Measurements from ENCODE around the gene HS6ST1. TPM values are rescaled to one million over a fixed set of nuclear protein-coding genes. Genes with fewer than 3 reads are reported as not detected.

Gene HS6ST1
- total and polyA plus RNA-seq, 4 donors: 17.9 to 31.9 (median 25.4) TPM

DNA sequence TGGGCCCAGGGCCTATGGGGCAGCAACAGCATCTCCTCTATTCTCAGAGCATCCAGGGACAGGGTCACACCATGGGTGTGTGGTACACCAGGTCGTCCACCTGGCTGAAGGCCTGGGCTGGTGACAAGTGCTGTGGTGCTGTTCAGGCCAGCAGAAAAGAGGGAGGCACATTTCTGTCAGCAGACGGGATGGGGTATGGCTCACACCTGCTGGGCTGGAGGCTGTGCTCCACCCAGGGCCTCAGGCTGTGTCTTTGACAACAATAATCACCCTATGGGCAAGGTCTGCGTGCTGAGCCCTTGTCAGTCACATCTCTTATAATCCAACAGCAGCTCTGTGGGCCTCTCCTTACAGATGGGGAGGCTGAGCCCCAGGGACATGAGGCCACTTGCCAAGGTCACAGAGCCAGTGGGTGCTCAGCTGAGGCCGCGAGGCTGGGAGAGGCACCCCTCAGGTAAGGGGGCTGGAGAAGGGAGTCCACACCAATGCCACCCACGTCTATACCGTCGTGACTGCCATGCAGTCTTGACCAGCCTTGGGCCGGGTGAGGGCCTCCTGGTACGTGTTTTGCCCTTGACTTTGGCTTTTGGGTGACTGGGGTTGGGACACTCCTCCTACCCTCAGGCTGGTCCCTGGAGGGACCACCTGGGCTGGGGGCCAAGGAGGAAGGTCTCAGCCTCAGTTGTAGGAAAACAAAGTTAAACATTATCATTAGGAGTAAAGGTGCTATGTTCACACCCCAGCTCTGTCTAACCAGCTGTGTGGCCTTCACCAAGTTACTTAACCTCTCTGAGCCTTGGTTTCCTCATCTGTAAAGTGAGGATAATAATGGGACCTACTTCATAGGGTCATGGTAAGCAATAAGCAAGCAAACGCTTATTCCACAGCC, 5.6 kb upstream of the HS6ST1 start:
- no peak for TF ChIP-seq HNF4A (conservative IDR thresholded peaks at IDR 0.05)
- no peak for TF ChIP-seq NR2F2 (IDR thresholded peaks at IDR 0.05)
- no peak for TF ChIP-seq TAF1 (conservative IDR thresholded peaks at IDR 0.05)
- no peak for TF ChIP-seq EGR1 (IDR thresholded peaks at IDR 0.05; ENCODE audit: low read depth in 2 of 2)
- TF ChIP-seq YY1 (IDR thresholded peaks at IDR 0.05): no peak
- TF ChIP-seq CTCF (IDR thresholded peaks at IDR 0.05; ENCODE audit: low read depth, low read length, missing input control): no peak
- TF ChIP-seq FOXA1 (IDR thresholded peaks at IDR 0.05): no peak
- TF ChIP-seq HNF4G (IDR thresholded peaks at IDR 0.05): no peak
- TF ChIP-seq REST (IDR thresholded peaks at IDR 0.05): no peak
- TF ChIP-seq RAD21 (IDR thresholded peaks at IDR 0.05): no peak
- no peaks in the 10 kb centered on the region for H3K9me3 ChIP-seq (ENCODE audit: control insufficient read depth in 4 of 4, low read length in 3 of 4)
- no peak overlapping the region for H3K4me3 ChIP-seq (ENCODE audit: low read depth in 1 of 3, low read length in 3 of 3)
- DNase-seq (ENCODE audit: low spot score): no peak
- H3K27me3 ChIP-seq (ENCODE audit: control insufficient read depth in 4 of 4, insufficient read depth in 4 of 4, low read length in 3 of 4): no peaks in the 10 kb centered on the region
- no peak overlapping the region for H3K27ac ChIP-seq (ENCODE audit: low read depth in 1 of 2, low read length in 2 of 2)
- H3K4me1 ChIP-seq (ENCODE audit: control insufficient read depth in 4 of 4, insufficient read depth in 4 of 4, low read length in 3 of 4): peaks cover 9 to 17% (median 13%) of the 10 kb centered on the region in 4 donors
- WGBS: 94% methylated on average over 11 of the region's 11 CpGs
- no peak overlapping the region for H3K9ac ChIP-seq (ENCODE audit: low read depth in 1 of 2, low read length in 2 of 2)
- no peaks in the 10 kb centered on the region for H3K36me3 ChIP-seq (ENCODE audit: control insufficient read depth in 4 of 4, insufficient read depth in 3 of 4, low read depth in 1 of 4, low read length in 3 of 4)

- Histone ChIP-seq H3K27me3 (ENCODE audit: control insufficient read depth in 4 of 4, insufficient read depth in 4 of 4, low read length in 3 of 4) (no peaks in the 10 kb centered on the region), H3K36me3 (ENCODE audit: control insufficient read depth in 4 of 4, insufficient read depth in 3 of 4, low read depth in 1 of 4, low read length in 3 of 4) (no peaks in the 10 kb centered on the region), H3K4me3 (ENCODE audit: low read depth in 1 of 3, low read length in 3 of 3) (no peak overlapping the region), H3K4me1 (ENCODE audit: control insufficient read depth in 4 of 4, insufficient read depth in 4 of 4, low read length in 3 of 4) (peaks cover 9 to 21% (median 14%) of the 10 kb centered on the region in 4 donors), H3K9me3 (ENCODE audit: control insufficient read depth in 4 of 4, low read length in 3 of 4) (no peaks in the 10 kb centered on the region), H3K27ac (ENCODE audit: low read depth in 1 of 2, low read length in 2 of 2) (no peak overlapping the region), H3K9ac (ENCODE audit: low read depth in 1 of 2, low read length in 2 of 2) (no peak overlapping the region)
- 93% methylated on average over 8 of the region's 8 CpGs for WGBS
- no peak for DNase-seq (ENCODE audit: low spot score)
- TF ChIP-seq REST (IDR thresholded peaks at IDR 0.05): no peak
- no peak for TF ChIP-seq CTCF (IDR thresholded peaks at IDR 0.05; ENCODE audit: low read depth, low read length, missing input control)
- TF ChIP-seq JUND (IDR thresholded peaks at IDR 0.05): no peak
- TF ChIP-seq HNF4G (IDR thresholded peaks at IDR 0.05): no peak
- TF ChIP-seq RAD21 (IDR thresholded peaks at IDR 0.05): no peak
- no peak for TF ChIP-seq TAF1 (conservative IDR thresholded peaks at IDR 0.05)
- TF ChIP-seq FOXA1 (IDR thresholded peaks at IDR 0.05): no peak
- no peak for TF ChIP-seq RXRA (IDR thresholded peaks at IDR 0.05)
- TF ChIP-seq GABPA (IDR thresholded peaks at IDR 0.05 in 1 of 2, conservative IDR thresholded peaks at IDR 0.05 in 1 of 2): no peak
- no peak for TF ChIP-seq HNF4A (conservative IDR thresholded peaks at IDR 0.05)
- TF ChIP-seq SP1 (IDR thresholded peaks at IDR 0.05): no peak
- TF ChIP-seq YY1 (IDR thresholded peaks at IDR 0.05): no peak
- no peak for TF ChIP-seq ATF3 (IDR thresholded peaks at IDR 0.05)
- TF ChIP-seq ZBTB33 (IDR thresholded peaks at IDR 0.05): no peak
- TF ChIP-seq EGR1 (IDR thresholded peaks at IDR 0.05; ENCODE audit: low read depth in 2 of 2): no peak
Observed at GRCh38 chr2:128323555-128323931, 4.9 kb upstream of the HS6ST1 start.
